Chondrocyte (in vitro differentiated cells): ENCODE data around the gene CWF19L1. TPM values are rescaled to one million over a fixed set of nuclear protein-coding genes. Genes with fewer than 3 reads are reported as not detected.

ENCODE experiments used
- DNase-seq: peaks from one replicate; pipeline ENCODE4 v3.0.0; 2021; ENCODE audit warnings: mixed read lengths, low spot score
- H3K27ac Mint-ChIP-seq: one replicate; pipeline ENCODE4 v1.8.0; 2021; ENCODE audit warnings: mild to moderate bottlenecking, moderate library complexity, mixed read lengths; ENCODE audit not compliant: unreplicated experiment
- H3K27me3 Mint-ChIP-seq: 2 replicates; pipeline ENCODE4 v1.8.0; 2021; ENCODE audit warnings: low read depth, mixed read lengths
- H3K36me3 Mint-ChIP-seq: 2 replicates; pipeline ENCODE4 v1.8.0; 2021; ENCODE audit warnings: low read depth, mixed read lengths
- H3K4me1 Mint-ChIP-seq: 2 replicates; pipeline ENCODE4 v1.8.0; 2021; ENCODE audit warnings: low read depth, mild to moderate bottlenecking, mixed read lengths
- H3K4me3 Mint-ChIP-seq: one replicate; pipeline ENCODE4 v1.8.0; 2021; ENCODE audit warnings: mild to moderate bottlenecking, moderate library complexity, mixed read lengths; ENCODE audit not compliant: unreplicated experiment
- H3K9me3 Mint-ChIP-seq: 2 replicates; pipeline ENCODE4 v1.8.0; 2021; ENCODE audit warnings: low read depth, mixed read lengths
- CTCF ChIP-seq: fragments of 200-600 bp; sonication (generic); IDR thresholded peaks from 2 replicates; pipeline ENCODE4 v1.5.0; 2021; ENCODE audit warnings: antibody characterized with exemption, mild to moderate bottlenecking, moderate library complexity
- total RNA-seq: library from RNA; stranded (reverse); gene quantifications from 3 replicates; pipeline ENCODE4 v1.2.1, GENCODE V29; 2021

CWF19L1 gene
- total RNA-seq, 1 donor from 2014 or later = 14.1 TPM

DNA sequence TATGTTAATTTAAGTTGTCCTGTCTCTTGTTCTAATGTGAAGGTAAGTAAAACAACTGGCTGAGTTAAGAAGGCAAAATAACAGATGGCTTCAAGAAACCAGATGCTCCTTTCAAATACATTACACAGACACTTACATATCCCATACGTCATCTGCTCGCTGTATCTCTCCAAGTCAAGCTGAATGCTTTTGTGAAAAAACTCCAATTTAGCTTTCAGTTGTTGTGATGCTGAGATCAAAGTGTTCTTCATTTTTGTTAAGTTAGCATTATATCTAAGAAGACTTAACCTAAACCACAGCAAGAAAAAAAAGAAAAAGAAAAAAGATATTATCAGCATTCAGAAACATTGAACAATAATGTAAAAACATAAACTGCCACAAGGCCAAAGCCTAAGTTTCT is 63.1 kb downstream of the CWF19L1 start:
- Mint-ChIP-seq H3K4me3 (no peak overlapping the region), H3K36me3 (peaks cover 34% of the 10 kb centered on the region), H3K27ac (no peak overlapping the region), H3K4me1 (peaks cover 6% of the 10 kb centered on the region), H3K9me3 (no peaks in the 10 kb centered on the region), H3K27me3 (no peaks in the 10 kb centered on the region)
- no peak for TF ChIP-seq CTCF
- DNase-seq = no peak

DNA sequence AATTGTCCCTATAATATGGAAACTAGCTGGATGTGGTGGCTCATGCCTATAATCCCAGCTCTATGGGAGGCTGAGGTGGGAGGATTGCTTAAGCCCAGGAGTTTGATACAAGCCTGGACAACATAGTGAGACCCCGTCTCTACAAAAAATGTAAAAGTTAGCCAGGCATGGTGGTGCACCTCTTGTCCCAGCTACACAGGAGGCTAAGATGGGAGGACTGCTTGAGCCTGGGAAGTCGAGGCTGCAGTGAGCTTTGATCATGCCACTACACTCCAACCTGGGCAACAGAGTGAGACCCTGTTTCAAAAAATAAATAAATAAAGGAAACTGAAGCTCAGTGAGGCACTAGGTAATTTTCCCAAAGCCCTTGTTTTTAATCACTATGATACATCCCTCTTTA is 65.9 kb downstream of the CWF19L1 start:
- Mint-ChIP-seq H3K9me3 (no peaks in the 10 kb centered on the region), H3K36me3 (peaks cover 38% of the 10 kb centered on the region), H3K27ac (no peak overlapping the region)

DNA sequence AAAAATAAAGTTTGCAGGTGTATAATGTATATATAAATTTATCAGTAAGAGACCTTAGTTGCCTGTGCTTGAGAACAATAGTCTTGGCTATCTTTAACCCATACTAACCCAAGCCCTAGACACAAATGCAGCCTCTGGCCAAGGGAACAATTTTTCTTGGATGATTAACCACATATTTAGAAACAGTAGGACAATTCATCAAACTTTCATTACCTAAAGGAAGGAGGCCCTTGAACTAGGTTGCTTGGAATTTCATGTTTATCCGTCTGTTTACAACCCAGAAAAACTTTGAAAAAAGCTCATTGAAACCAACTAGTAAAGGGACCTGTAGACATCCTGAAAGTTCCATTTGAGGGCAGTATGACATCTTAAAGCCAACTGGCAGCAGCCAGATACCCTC is 72.7 kb downstream of the CWF19L1 start:
- TF ChIP-seq CTCF = no peak
- Mint-ChIP-seq H3K4me1 (no peaks in the 10 kb centered on the region), H3K27ac (no peak overlapping the region), H3K27me3 (no peaks in the 10 kb centered on the region), H3K36me3 (peaks cover 29% of the 10 kb centered on the region), H3K9me3 (no peaks in the 10 kb centered on the region), H3K4me3 (no peak overlapping the region)
- DNase-seq = no peak

More for the DNA sequence above, 65.9 kb downstream of the CWF19L1 start:
- Mint-ChIP-seq H3K4me3 (no peak overlapping the region), H3K27me3 (no peaks in the 10 kb centered on the region), H3K4me1 (no peaks in the 10 kb centered on the region)
- DNase-seq = no peak
- TF ChIP-seq CTCF = no peak

- Mint-ChIP-seq H3K27me3 (no peaks in the 10 kb centered on the region), H3K9me3 (no peaks in the 10 kb centered on the region), H3K4me1 (peaks cover 5% of the 10 kb centered on the region), H3K36me3 (peaks cover 22% of the 10 kb centered on the region), H3K27ac (no peak overlapping the region), H3K4me3 (no peak overlapping the region)
- no peak for TF ChIP-seq CTCF
- DNase-seq = no peak
Observed at GRCh38 chr10:100192350-100192749, 75.1 kb downstream of the CWF19L1 start.

- Mint-ChIP-seq H3K27ac (peak overlapping the region; percentile 90), H3K27me3 (no peaks in the 10 kb centered on the region), H3K4me3 (peak overlapping the region; percentile 96), H3K36me3 (peaks cover 12% of the 10 kb centered on the region), H3K9me3 (no peaks in the 10 kb centered on the region), H3K4me1 (peaks cover 35% of the 10 kb centered on the region)
- peak; percentile 20 for TF ChIP-seq CTCF
- no peak for DNase-seq
Observed at GRCh38 chr10:100186253-100187212, 80.9 kb downstream of the CWF19L1 start.
